H1 (cell line): ENCODE results near the gene BUD13. TPM values are rescaled to one million over a fixed set of nuclear protein-coding genes. Genes with fewer than 3 reads are reported as not detected.

ENCODE experiments used
- CBX8 ChIP-seq: fragments of 300-800, 300-1000 bp; sonication (generic); IDR thresholded peaks from 2 replicates; pipeline ENCODE4 v1.7.1; 2016; ENCODE audit warnings: low read depth, low read length, borderline replicate concordance
- CHD1 ChIP-seq: IDR thresholded peaks from 2 replicates; pipeline ENCODE4 v1.6.1; 2012; ENCODE audit warnings: low read depth, low read length, improper control_type of control experiment
- EGR1 ChIP-seq: IDR thresholded peaks from 2 replicates; pipeline ENCODE4 v1.6.1; 2011; ENCODE audit warnings: low read depth, low read length, borderline replicate concordance
- HDAC2 ChIP-seq, 2 experiments: fragments of 300-600 bp in 1 of 2; sonication (generic) in 1 of 2; IDR thresholded peaks; 2 replicates each; pipeline ENCODE4 v1.6.1; 2011 to 2012; ENCODE audit warnings: low read depth in 2 of 2, low read length in 2 of 2, mild to moderate bottlenecking in 2 of 2, moderate library complexity in 2 of 2, borderline replicate concordance in 1 of 2, inconsistent platforms in 1 of 2
- KDM1A ChIP-seq: fragments of 200-600, 300-600 bp; sonication (generic); IDR thresholded peaks from 2 replicates; pipeline ENCODE4 v1.7.1; 2016; ENCODE audit warnings: mild to moderate bottlenecking, low read length, borderline replicate concordance
- MAFK ChIP-seq: IDR thresholded peaks from 2 replicates; pipeline ENCODE4 v1.6.1; 2012; ENCODE audit warnings: low read depth, mild to moderate bottlenecking, improper control_type of control experiment, low read length
- PHF8 ChIP-seq: fragments of 200-600 bp; sonication (generic); conservative IDR thresholded peaks from 2 replicates; pipeline ENCODE4 v1.7.1; 2012; ENCODE audit warnings: low read depth, mild to moderate bottlenecking, inconsistent platforms, low read length, moderate library complexity
- RBBP5 ChIP-seq: IDR thresholded peaks from 2 replicates; pipeline ENCODE4 v1.7.1; 2012; ENCODE audit warnings: low read depth, mild to moderate bottlenecking, inconsistent platforms, low read length, moderate library complexity, borderline replicate concordance
- SP2 ChIP-seq: IDR thresholded peaks from 2 replicates; pipeline ENCODE4 v1.6.1; 2012; ENCODE audit warnings: mild to moderate bottlenecking, low read length, inconsistent platforms
- SUZ12 ChIP-seq: fragments of 200-600 bp; sonication (generic); IDR thresholded peaks from 2 replicates; pipeline ENCODE4 v1.6.1; 2012; ENCODE audit warnings: mild to moderate bottlenecking, inconsistent platforms, low read length, moderate library complexity, mixed read lengths
- YY1 ChIP-seq: IDR thresholded peaks from 2 replicates; pipeline ENCODE4 v1.6.1; 2011; ENCODE audit warnings: low read depth, mild to moderate bottlenecking, low read length
- polyA plus RNA-seq, 7 experiments: library from polyadenylated mRNA; depleted of rRNA in 3 of 7; stranded (reverse) in 5 of 7; unstranded in 2 of 7; fragments of >200 nt in 5 of 7; fragments of 200-250 nt in 2 of 7; gene quantifications; 1 replicate in 5 of 7; 2 replicates in 1 of 7; 4 replicates in 1 of 7; pipeline versions ENCODE4 v1.2.1 to v1.2.3, GENCODE V29; 2011 to 2013; ENCODE audit warnings: missing spikeins in 2 of 7, mixed read lengths in 2 of 7
- total RNA-seq: library from RNA; stranded (reverse); fragmentation: NEBNext Ultra II Directional; extraction: Animal tissue kit (Norgen Biotek cat#: 25700); gene quantifications from 2 replicates; pipeline ENCODE4 v1.2.1, GENCODE V29; 2021

The BUD13 gene
- total and polyA plus RNA-seq, 2 of the 8 experiments (the other 6 are each of a cell fraction or from before 2014, with no cell fraction given), result 24.8 to 27.2 TPM

- TF ChIP-seq HDAC2 (IDR thresholded peaks at IDR 0.05; ENCODE audit: borderline replicate concordance in 1 of 2, low read depth in 2 of 2, low read length in 2 of 2) (no peak), PHF8 (no peak), EGR1 (no peak), RBBP5 (no peak), MAFK (no peak), SUZ12 (no peak), YY1 (no peak), KDM1A (no peak), SP2 (no peak), CHD1 (no peak), CBX8 (no peak)
Measured at GRCh38 chr11:116821050-116821918, 48.5 kb upstream of the BUD13 start (continued).
